Measurements from ENCODE around the gene PTPN2. TPM values are rescaled to one million over a fixed set of nuclear protein-coding genes. Genes with fewer than 3 reads are reported as not detected.
"Not testable (repeated sequence)": the region's sequence is repeated elsewhere in the genome, so short reads cannot be mapped to it uniquely, and the experiment has no call there.

Gene PTPN2
- total RNA-seq, 1 donor from 2014 or later = 81.8 TPM

DNA sequence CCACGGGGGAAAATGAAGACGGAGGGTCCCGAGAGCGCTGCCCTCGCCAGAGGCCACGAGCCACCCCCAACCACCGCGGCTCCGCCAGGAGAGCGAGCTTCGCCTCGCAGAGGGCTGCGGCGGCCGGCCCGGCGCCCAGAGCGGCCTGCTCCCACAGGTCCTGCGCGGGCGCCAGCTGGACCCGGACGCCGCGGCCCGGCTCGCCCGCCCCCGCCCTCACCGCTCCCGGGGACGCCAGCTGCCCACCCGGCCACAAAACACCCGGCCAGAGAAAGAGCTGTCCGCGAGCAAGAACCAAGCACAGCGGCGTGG, 709 bp downstream of the PTPN2 start:
- Histone ChIP-seq H3K36me3 (no peaks in the 10 kb centered on the region), H3K9me3 (no peaks in the 10 kb centered on the region), H3K27me3 (no peaks in the 10 kb centered on the region), H3K27ac (peak overlapping the region; percentile 99), H3K4me3 (peak overlapping the region; percentile 71 to 88), H3K4me1 (peaks cover 0 to 6% of the 10 kb centered on the region in 2 donors)
- intact Hi-C loops (cut with DNase I) = loop anchor here (2.0 to 10.0 kb wide), 3 partner anchors 47 to 976 kb away; partner anchors contain the start of gene MPPE1
- DNase-seq (ENCODE audit: low spot score in 2 of 2) = no peak
- TF ChIP-seq, protein P1, sequence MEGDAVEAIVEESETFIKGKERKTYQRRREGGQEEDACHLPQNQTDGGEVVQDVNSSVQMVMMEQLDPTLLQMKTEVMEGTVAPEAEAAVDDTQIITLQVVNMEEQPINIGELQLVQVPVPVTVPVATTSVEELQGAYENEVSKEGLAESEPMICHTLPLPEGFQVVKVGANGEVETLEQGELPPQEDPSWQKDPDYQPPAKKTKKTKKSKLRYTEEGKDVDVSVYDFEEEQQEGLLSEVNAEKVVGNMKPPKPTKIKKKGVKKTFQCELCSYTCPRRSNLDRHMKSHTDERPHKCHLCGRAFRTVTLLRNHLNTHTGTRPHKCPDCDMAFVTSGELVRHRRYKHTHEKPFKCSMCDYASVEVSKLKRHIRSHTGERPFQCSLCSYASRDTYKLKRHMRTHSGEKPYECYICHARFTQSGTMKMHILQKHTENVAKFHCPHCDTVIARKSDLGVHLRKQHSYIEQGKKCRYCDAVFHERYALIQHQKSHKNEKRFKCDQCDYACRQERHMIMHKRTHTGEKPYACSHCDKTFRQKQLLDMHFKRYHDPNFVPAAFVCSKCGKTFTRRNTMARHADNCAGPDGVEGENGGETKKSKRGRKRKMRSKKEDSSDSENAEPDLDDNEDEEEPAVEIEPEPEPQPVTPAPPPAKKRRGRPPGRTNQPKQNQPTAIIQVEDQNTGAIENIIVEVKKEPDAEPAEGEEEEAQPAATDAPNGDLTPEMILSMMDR (IDR thresholded peaks at IDR 0.05) = no peak

DNA sequence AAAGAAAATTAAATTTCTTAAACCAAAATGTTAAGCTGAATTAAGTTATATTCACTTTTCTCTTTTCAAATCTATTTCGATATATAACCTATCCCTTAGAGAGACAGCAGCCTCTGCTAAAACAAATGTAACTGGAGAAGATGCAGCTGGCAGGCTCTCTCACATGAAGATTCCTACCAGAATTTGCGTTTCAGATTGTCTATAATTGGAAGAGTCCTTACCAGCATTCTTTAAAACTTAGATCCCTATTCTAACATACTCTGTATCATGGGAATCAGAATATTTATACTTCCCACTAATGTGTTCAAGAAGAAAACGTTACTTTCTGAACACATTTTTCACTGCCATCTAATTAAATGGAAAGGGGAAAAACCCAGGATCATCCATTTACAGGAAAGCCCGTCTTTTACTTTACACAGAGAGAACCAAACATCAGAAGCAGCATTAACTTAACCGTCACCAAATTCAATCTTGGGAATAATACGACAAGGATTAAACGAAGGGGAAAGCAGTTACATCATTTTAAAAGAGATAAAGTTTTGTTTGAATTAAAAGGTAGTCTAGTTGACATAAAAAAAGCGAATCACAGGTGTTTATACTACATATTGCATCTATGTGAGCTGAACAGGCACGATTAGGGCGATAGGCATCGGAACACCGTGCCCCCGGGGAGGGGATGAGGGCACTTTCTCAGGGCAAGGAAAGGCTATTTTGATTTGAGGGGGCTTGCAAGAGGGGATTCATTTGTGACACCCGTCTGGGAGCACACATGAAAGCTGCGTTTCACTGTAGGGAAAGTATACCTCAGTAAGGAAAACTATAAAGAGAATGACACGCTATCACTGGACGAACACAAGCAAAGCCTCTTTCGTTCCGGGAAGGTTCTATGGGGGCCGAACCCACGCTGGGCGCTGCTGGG, 1.3 kb downstream of the PTPN2 start:
- Histone ChIP-seq H3K36me3 (no peaks in the 10 kb centered on the region), H3K4me1 (peaks cover 0 to 6% of the 10 kb centered on the region in 2 donors), H3K27ac (peak overlapping the region; percentile 99), H3K27me3 (no peaks in the 10 kb centered on the region), H3K9me3 (no peaks in the 10 kb centered on the region), H3K4me3 (peak overlapping the region; percentile 71 to 88)
- TF ChIP-seq, protein P1 (IDR thresholded peaks at IDR 0.05) = no peak
- intact Hi-C loops (cut with DNase I) = loop anchor here (2.0 to 10.0 kb wide), 3 partner anchors 46 to 975 kb away; partner anchors contain the start of gene MPPE1
- DNase-seq (ENCODE audit: low spot score in 2 of 2) = no peak

DNA sequence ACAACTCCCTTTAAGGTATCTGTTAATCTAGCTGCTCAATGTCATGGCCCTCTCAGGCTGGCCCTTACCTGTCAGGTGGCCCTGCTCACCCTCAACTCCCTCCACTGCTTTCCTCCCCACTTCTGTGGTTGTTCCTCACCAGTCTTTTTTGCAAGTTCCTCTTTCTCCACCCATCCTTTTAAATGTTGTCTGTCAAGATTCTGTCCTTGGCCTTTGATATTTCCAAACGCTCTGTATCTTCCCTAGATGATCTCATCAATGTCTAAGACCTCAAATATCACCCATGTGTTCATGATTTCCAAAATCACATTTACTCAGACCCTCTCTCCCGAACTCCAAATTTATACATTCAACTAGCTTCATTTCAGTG, 3.5 kb downstream of the PTPN2 start:
- intact Hi-C loops (cut with DNase I) = loop anchor here (5.0 to 10.0 kb wide), 2 partner anchors 566 to 973 kb away; partner anchors contain the start of gene MPPE1

DNA sequence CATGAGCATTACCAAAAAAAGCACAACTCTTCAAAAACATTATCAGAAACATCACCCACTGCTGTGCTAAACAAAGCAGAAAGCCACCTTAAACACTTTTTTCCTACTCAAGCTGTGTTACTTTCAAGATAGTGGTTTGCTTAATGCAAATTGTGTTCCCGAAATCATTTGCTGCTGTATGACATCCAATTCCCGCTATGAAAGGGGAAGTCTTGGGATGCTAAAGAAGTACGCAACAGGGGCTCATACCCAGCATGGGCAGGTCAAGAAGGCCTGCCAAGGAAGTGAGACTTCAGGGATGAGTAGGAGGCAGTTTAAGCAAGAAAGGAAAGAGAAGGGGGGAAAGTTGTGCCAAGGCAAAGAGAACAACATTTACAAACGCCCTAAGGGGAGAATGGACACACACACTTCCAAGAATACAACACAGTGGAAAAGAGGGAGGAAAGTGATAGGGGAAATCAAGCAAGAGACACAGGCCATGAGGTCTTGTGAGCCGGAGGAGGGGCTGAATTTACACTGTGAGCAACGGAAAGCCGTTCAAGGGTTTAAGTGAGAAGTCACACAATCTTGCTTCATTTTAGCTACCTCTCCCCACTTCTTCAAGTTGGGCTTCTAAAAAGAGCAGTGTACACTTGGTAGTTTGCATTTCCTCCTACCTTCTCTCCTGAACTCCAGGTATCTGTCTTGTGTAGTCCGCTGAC, 4.0 kb downstream of the PTPN2 start:
- TF ChIP-seq, protein P1 (IDR thresholded peaks at IDR 0.05) = no peak
- DNase-seq (ENCODE audit: low spot score in 2 of 2) = no peak
- Histone ChIP-seq H3K9me3 (no peaks in the 10 kb centered on the region), H3K4me1 (peaks cover 0 to 6% of the 10 kb centered on the region in 2 donors), H3K36me3 (no peaks in the 10 kb centered on the region), H3K27me3 (no peaks in the 10 kb centered on the region), H3K27ac (peak overlapping the region in 1 of 2 donors; percentile 37), H3K4me3 (no peak overlapping the region)
- intact Hi-C loops (cut with DNase I) = loop anchor here (5.0 to 10.0 kb wide), 2 partner anchors 565 to 973 kb away; partner anchors contain the start of gene MPPE1

More for the DNA sequence above, 3.5 kb downstream of the PTPN2 start:
- TF ChIP-seq, protein P1 (IDR thresholded peaks at IDR 0.05) = no peak
- Histone ChIP-seq H3K27me3 (no peaks in the 10 kb centered on the region), H3K36me3 (no peaks in the 10 kb centered on the region), H3K4me3 (no peak overlapping the region), H3K9me3 (no peaks in the 10 kb centered on the region), H3K27ac (peak overlapping the region in 1 of 2 donors; percentile 37), H3K4me1 (peaks cover 0 to 6% of the 10 kb centered on the region in 2 donors)
- DNase-seq (ENCODE audit: low spot score in 2 of 2) = no peak

DNA sequence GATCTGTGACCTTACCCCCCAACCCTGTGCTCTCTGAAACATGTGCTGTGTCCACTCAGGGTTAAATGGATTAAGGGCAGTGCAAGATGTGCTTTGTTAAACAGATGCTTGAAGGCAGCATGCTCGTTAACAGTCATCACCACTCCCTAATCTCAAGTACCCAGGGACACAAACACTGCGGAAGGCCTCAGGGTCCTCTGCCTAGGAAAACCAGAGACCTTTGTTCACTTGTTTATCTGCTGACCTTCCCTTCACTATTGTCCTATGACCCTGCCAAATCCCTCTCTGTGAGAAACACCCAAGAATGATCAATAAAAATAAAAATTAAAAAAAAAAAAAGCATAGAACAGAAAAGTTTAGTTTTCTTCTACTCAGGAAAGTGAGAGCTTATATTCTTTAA, 9.0 kb downstream of the PTPN2 start:
- H3K9me3 ChIP-seq; H3K4me3 ChIP-seq; H3K27me3 ChIP-seq; intact Hi-C loops (cut with DNase I); H3K36me3 ChIP-seq; H3K27ac ChIP-seq; DNase-seq (ENCODE audit: low spot score in 2 of 2); H3K4me1 ChIP-seq: not testable (repeated sequence)

DNA sequence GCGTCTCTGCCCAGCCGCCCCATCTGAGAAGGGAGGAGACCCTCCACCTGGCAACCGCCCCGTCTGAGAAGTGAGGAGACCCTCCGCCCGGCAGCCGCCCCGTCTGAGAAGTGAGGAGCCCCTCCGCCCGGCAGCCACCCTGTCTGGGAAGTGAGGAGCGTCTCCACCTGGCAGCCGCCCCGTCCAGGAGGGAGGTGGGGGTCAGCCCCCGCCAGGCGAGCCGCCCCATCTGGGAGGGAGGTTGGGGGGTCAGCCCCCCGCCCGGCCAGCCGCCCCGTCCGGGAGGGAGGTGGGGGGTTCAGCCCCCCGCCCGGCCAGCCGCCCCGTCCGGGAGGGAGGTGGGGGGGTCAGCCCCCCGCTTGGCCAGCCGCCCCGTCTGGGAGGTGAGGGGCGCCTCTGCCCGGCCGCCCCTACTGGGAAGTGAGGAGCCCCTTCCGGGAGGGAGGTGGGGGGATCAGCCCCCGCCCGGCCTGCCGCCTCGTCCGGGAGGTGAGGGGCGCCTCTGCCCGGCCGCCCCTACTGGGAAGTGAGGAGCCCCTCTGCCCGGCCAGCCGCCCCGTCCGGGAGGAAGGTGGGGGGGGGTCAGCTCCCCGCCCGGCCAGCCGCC, 10.0 kb downstream of the PTPN2 start:
- H3K27ac ChIP-seq; H3K27me3 ChIP-seq; H3K9me3 ChIP-seq; H3K4me1 ChIP-seq; H3K4me3 ChIP-seq; H3K36me3 ChIP-seq; intact Hi-C loops (cut with DNase I); DNase-seq (ENCODE audit: low spot score in 2 of 2): not testable (repeated sequence)

Data from ascending aorta (tissue), 2 donors.